Stimulated activated naive CD4-positive, alpha-beta T cell (primary cell): ENCODE data around the gene SRGAP2B.
"Not testable (repeated sequence)": the region's sequence is repeated elsewhere in the genome, so short reads cannot be mapped to it uniquely, and the experiment has no call there.

ENCODE experiments used
- DNase-seq, 6 experiments: peaks; one replicate each; lab custom pipeline; 2025; lab: John Stamatoyannopoulos, UW

SRGAP2B gene

DNA sequence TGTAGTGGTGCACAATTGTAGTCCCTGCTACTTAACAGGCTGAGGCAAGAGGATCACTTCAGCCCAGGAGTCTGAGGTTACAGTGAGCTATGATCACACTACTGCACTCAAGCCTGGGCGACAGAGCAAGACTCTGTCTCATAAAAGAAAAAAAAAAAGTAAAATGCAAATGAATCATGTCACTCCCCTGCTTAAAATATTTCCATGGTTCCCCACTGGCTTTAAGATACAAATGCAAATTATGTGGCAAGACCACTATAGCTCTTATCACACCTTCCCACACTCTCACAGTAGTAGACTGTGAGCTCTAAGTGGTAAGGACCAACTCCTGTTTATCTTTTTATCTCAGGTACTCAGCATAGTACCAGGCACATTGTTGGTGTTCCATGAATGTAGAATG, 53.6 kb downstream of the SRGAP2B start:
- DNase-seq: not testable (repeated sequence)

DNA sequence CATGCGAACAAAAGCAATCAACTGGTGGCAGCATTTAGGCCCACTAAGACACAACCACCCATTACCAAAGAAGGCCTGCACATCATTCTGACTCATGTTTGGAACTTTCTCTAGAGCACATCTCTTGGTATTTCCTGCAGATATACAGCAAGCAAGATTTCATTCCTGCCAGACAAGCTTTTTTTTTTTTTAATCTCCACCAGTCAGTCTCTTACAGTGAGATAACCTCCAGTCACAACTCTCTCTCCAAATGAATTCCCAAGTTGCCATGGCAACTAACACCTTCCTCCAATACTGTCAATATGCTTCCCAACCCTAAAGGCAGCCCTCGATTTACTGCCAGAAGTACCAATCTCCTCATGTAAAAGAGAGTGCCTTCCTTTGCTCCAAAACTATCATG, 59.1 kb downstream of the SRGAP2B start:
- not testable (repeated sequence) for DNase-seq

DNA sequence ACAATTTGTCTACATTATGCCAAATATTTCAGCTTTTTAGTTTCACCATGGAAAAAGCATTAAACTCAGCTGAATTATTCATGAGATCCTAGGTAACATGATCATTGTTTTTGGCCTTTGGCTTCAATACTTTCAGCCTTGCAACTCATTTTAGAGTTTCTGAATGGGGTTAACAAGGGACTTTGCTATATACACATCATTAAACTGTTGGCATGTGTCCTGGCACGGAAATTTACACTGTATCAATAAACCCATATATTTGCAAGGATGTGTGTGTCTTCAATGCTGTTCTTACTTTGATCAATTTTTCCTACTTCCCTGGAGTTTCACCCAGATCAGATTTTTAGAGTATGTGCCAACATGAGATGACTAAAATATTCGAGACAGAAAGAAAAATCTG, 61.6 kb downstream of the SRGAP2B start:
- DNase-seq: not testable (repeated sequence)

DNA sequence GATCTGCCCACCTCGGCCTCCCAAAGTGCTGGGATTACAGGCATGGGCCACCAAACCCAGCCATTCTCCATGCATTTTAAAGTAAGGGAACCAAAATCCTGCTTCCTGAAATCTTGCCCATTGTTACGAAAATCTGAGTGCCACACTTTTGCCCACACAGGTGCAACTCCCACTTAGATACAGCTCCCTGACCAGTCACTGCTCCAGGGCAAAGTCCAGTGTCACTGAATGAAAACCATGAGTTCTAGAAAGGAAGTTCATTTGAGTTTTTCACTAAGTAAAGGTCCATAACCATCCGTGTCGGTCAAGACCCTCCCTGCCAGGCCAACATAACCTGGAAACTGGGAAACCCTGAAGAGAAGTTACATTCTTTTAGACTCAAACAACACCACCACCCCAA, 67.9 kb downstream of the SRGAP2B start:
- not testable (repeated sequence) for DNase-seq

DNA sequence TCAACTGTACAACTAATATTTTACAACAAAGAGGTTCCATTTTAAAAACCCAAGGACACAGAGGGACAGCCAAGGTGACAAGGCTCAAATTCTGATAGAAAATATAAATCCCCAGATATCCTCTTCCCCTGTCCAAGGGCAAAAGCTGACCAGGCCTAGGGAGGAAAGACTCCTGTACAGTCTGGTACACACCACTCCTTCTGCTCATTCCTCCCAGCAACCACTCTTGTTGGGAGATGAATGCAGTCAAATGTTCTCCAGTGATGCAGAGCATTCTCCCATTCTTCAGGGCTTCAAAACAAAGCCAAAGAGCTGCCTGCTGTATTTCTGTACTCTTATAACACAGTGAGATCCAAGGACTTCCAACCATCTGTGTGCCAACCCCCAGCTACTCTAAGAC, 69.8 kb downstream of the SRGAP2B start:
- not testable (repeated sequence) for DNase-seq

DNA sequence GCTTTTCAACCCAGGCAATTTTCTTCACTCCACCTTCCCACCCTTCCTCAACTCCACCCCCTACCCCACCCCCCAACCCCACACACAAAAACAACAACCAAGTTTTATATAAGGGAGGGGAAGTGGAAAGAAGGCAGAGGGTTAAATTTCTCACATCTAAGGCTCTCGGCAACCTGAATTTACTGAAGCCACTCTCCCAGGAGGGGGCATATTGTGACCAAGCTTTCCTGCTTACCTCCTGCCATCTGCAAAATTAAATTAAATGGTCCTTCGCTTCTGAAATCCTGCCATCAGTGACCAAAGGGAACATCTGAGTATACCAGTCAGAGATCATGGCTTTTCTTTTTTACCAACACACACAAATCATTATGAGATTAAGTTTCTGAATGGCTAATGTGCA, 72.9 kb downstream of the SRGAP2B start:
- not testable (repeated sequence) for DNase-seq

DNA sequence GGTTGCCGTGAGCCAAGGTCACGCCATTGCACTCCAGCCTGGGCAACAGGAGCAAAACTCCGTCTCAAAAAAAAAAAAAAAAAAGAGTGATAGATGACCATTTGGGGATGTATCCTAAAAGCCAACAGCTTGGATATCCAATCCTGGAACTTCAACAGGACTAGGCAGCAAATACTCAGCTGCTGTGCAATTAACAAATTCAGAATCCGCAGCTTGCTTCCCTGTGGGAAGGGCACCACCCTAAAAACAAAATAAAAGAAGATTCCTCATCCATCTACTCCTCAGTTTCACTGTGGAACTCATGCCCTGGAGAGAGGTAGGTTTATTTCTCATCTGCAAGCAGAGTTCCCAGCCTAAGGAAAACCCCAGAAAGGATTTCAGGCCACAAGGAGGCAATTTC, 73.4 kb downstream of the SRGAP2B start:
- DNase-seq: not testable (repeated sequence)

DNA sequence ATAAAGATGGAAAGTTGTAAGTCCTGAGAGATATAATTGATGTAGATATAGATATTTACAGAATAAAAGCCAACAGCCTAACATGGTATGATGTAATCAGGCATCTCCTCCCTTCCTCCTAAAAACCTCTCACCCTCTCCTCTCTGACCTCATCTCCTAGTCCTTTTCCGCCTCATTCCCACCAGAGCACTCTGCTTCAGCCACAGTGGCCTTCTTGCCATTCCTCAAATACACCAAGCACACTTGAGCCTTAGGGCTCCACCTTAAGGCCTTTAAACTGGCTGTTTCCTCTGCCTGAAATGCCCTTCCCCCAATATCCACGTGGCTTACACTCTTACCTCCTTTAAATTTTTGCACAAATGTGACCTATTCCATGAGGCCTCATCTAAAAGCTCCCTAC, 75.4 kb downstream of the SRGAP2B start:
- not testable (repeated sequence) for DNase-seq

DNA sequence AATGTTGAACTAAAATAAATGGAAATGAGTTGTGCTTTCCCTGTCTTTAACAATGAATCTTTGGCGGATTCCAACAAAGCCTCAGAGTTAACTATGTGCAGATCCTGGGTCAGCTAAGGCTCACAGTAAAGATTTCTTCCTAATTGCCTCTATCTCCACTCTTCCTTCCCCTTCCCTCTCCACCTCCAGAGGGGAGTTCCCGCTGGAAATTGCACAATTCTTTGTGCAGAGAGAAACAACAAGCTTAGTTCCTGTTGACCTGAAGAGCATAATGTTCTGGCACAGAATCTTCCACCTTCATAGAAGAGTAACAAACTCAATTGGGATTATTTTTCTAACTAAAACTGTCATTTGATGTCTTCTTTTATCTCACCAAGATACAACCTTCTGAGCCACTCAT, 77.4 kb downstream of the SRGAP2B start:
- DNase-seq: not testable (repeated sequence)

DNA sequence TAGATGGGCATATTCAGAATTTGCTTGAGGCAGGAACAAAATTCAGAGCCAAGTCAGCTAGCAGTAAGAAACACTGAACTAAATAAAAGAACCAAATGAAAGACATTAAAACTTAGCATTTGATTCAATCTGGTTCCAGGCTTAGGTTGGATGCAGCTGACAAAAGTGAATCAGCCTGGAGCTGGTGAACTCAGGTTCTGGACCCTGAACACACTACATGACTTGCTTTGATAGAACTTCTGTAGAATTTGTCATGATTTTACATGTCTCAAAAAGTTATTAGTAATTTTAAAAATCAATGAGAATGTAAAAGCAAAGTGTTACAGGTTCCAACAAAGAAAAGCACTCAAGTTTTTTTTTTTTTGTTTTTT, 78.7 kb downstream of the SRGAP2B start:
- not testable (repeated sequence) for DNase-seq

DNA sequence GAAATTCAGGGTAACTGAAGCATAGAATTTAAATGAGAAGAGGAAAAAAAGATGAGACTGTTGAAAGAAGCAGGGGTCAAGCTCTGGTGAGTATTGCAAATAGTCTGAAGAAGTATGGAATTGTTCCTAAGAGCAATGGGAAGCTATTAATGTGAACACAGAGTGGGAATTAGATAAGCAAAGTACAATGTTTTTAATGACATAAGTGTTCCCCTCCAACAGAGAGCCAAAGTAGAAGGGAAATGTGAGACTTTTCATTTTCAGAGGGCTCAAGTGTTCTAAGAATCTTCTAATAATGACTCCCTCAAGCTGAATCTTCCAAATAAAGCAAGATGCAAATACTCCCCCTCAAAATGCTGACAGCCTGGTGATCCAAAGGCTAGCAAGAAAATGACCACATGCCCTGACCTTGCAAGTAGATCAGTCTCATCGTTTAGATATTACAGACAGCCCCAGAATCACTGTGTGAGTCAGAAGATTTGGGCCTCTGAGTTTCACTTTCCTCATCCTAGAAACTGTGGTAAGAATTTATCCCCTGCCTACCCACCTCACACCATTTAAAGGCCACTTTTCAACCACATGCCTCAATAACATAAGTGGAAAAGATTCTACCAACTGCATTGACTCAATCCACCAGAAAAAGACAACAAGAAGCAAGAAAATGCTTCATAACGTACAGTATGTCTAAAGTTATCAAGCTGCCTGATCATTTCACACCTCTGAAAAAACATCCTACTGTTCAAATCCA, 79.2 kb downstream of the SRGAP2B start:
- DNase-seq: not testable (repeated sequence)

DNA sequence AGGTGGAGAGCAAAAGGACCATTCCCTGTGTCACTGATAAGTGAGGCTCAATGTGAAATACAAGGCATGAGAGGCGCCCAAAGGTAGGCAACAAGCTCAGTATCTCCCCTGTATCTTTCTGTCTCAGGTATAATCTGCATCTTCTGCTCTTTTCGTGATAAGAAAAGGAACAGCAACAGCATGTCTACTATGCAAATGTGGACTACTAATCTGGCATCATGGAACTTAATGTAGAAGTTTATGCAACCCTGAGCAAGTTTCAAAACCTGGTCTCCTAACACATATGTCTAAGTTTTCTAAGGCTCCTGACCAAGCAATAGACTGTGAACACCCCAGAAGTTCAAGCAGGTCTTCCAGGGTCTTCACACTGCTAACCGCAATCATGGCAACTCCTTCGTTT, 81.8 kb downstream of the SRGAP2B start:
- DNase-seq: not testable (repeated sequence)

DNA sequence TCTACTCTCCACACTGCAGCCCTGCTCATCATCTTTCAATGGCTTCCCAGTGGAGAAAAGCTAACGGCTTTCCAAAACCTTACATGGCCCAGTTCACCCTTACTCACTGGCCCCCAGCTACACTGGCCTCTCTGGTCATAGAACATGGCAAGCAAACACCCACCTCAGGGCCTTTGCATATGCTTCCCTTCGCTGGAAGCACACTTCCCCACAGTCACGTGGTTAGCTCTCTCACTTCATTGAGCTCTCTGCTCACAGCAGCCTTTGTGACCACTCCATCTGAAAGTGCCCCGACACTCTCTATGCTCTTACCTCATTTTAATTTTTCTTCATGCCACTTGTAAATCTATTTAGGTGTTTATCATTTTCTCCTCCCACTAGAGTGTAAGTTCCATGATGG, 83.3 kb downstream of the SRGAP2B start:
- DNase-seq: not testable (repeated sequence)

DNA sequence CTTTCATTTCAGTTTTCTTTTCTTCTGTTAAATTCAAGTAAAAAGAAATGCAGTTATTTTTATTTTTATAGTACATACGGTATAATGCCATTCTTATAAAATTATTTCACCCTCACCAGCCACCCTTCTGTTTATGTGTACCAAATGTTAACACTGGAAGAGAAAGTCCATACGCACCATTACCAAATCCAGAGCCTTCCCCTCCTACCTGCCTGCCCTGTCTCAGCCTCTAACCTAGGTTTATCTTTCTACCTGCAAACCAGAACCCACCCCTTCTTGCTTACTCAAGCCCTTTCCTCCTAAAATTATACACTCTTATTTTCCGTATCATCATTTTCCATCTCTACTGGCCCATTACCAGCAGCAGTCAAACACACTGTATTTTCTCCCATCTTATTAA, 84.5 kb downstream of the SRGAP2B start:
- not testable (repeated sequence) for DNase-seq

DNA sequence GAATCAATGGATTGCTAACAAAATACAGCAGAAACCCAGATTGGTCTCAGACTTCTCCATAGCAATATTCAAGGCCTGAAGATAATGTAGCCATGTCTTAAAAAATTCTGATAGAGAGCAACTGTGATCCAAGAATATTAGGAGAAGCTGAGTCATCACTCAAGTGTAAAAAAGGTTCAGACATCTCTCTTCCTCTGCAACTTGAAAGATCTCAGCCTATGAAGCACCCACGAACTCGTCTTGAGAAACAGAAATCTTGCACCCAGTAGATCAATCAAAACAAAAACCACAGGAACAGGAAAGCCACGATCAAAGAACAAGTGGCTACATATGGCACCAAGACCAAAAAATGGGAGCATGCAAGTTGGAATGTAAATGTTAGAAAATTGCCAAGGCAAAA, 85.2 kb downstream of the SRGAP2B start:
- DNase-seq: not testable (repeated sequence)

DNA sequence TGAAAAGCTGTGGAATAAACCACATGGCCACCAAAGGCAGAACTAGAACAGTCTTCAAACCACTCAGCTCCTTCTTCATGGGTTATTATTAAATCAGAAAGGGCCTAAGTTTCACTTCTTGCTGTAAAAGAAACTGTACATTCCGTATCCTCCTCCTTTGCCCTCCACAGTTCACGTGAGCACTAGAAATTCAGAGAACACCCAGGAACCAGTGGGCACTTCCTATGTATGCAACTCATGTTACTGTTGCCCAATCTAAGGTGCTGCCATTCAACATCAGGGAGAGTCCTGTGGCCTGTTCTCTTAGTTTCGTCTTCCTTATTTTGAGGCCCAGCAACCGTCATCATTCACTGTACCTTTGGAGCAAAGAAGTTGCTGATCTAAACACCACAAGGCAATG, 86.7 kb downstream of the SRGAP2B start:
- not testable (repeated sequence) for DNase-seq

DNA sequence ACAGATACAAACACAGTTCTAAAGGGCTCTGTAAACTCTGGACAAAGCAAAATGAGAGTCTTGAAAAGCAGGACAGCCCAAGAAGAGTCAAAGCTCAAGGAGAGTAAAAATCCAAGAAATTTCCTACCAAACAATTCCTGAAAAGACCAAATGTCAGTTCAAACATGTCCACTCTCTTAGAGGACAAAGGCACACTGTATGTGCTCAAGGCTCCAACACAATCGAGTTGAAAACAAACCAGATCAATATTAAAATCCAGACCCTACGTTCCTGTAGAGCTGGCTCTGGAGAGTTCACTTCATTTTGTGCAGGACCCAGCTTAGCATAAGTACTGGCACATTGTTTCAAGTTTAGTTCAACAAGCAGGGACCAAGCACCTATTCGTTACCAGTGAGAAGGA, 90.0 kb downstream of the SRGAP2B start:
- not testable (repeated sequence) for DNase-seq

DNA sequence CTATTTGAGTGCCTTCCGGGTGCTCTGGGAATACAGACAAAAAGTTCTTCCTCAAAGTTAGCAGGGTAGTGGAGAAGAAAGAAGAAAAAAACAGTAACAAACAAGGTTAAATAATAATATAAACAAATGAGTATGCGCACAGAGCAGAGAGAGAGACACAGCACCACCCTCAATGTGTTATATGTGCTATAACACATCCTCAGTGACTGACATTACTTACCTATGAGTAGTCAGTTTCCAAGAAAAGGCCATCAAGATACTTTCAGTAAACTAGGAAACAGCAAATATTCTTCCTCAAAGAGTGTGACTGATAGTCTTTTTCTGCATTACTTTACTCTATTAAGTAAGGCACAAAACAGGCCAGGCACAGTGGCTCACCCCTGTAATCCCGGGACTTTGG, 93.7 kb downstream of the SRGAP2B start:
- DNase-seq: not testable (repeated sequence)

DNA sequence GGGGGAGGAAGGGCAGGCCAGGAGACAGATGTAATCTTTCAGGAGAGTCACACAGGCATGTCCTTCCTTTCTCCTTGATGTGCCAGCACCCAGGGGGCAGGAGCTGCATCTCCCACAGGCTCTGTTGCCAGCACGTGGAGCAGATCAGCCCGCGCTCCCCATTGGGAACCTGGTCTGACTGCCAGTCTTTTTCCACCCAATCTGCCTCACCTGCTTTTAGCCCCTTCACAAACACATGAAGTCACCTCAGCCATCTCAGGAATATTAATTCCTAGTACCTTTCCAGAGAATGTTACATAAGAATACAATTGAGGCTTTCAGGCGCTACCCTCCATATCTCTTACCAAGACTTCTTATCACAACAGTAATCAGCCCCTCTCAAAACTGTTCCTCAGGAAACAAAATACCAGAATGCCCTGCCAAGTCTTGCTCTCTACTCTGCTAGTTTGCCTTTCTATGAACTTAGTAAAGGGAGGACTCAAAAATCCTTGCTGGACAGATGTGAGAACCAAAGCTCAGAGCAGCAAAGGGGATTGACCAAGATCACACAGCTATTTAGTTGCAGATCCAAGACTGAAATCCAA, 94.3 kb downstream of the SRGAP2B start:
- not testable (repeated sequence) for DNase-seq

DNA sequence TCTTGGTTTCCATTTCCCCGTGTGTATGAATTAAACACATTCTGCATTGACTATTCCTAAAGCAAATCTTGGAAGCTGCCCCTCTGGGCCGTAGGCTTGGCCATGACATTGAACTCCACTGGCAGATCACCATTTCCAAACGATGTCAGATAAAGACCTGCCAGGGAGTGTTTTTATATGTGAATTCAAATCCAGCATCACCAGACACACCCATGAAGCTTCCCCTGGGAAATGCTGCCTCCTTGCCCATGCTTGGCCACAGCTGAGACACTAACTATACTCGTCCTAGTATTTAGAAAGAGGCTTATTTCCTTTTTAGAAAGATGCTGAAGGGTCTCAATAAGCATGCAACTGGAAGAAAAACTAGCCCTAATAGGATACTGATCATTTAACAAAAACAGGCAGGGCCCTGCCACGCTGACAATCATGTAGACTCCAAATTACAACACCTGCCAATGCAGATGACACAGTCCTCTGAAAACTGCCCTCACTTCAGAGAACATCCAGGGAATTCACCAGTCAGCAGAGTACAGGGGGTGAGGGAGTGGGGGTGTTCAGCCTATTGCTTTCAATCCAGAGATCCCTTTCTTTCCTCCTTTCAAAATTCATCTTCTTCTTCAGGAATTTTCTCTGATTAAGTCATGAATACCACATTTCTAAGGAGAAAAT, 94.9 kb downstream of the SRGAP2B start:
- DNase-seq: not testable (repeated sequence)

DNA sequence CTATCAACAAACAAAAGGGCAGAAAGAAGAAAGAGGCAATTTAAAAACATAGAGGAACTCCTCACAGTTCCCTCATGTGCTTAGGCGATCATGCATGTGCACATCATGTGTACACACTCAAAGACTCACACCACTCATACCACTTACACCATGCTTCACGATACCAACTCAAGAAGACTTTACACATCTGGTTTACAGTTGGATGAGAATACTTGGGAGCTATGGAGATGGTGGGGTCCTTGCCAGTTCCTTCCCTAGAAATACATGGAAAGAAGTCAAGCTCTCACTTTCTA, 96.2 kb downstream of the SRGAP2B start:
- DNase-seq: not testable (repeated sequence)

DNA sequence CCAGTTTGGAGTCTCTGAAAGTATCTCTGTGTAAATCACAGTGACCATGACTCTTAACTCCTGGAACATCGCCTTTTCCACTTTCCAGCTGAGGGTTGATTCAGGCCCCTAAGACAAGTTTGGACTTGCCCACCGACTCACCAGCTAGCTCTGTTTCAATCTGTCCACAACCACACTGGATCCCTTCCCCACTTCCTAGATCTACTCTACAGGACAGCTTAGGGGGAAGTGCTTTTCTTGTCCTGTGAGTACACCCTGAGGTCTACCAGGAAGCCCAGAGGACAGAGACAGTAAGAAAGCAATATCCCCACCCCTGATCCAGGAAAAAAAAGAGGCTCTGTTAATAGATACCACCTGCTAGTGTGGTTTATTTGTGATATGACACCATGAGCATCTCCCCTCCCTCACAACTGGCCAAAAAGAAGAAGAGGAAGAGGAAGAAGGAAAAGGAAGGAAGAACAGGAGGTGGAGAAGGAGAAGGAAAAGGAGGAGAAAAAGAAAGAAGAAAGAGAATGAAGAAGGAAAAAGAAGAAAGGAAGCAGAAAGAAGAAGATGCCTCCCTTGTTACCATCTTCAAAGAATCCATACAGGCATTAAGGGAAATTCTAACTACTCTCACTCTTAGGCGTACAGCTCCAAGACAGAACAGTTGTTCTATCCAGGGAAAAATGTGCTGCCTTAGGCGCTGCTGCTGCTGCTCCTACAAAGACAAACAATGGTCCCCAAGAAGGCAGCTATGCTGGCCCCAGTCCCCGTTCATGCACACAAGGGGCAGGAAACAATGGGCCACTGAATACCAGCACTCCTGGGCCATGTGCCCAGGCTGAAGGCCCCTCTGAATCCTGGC, 96.8 kb downstream of the SRGAP2B start:
- DNase-seq: not testable (repeated sequence)
